ENCODE measurements around the gene PAXX.

The PAXX gene

DNA sequence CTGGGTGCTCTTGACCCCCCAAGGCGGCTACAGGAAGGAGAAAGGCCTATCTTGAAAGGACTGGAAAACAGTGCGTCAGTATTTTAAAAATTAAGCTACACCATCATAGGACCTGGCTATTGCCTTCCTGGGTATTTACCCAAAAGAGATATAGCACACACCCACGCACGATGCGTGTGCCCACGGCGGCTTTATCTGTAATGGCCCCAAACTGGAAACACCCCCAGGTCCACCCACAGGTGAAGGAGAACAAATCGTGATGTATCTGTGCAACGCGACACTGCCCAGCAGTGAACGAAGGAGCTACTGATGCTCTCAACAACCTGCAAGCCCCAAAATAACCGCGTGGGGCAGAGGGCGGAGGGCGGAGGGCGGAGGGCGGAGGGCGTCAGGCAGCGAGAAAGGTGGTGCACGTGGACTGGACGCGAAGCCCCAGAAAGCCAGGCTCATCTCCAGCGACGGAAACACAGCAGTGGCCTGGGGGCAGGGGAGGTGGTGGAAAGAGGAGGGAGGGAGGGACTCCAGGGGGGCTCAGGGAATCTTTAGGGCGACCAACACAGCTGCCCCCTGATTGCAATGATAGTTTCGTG, 27.3 kb upstream of the PAXX start:
- in situ Hi-C loops (cut with MboI; ENCODE audit: low sequenced_read_pairs), result no loop called here

- in situ Hi-C loops (cut with MboI; ENCODE audit: low sequenced_read_pairs), result no loop called here
These were observed 26.3 kb upstream of the PAXX start for GRCh38 chr9:136965771-136966484.

DNA sequence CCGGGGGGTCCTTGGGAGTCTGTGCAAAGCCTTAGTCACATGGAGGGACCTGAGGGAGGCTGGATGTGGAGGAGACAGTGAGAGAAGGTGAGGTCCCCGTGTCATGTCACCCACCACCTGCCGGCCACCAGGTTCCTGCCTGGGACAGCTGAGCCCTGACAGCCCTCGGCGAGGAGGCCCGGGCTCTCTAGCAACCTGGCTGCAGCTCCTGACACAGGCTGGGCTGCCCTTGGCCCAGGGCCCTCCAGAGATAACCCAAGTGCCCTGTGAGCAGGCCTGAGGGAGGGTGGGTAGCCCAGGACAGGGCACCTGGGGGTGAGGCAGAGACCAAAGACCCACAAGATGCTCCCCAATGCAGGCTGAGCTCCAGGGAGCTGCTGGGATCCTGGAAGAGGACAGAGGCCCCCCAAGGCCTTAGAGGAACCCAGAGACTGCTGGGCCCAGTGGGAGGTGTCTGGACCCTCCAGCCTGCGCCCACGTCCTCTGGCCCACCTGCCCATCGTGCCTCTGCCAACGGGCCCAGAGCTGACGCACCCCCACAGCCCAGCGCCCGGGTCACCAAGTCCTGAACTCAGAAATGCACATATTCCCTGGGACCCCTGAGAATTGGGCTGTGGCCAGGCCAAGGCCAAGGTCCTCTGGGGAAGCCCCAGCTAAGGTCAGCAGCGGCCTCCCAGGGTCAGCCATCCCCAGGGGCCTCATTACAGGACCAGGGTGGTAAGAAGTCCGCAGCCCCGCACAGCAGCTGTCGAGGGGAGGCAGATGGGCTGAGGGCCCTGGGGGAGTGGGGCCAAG, 23.7 kb upstream of the PAXX start:
- in situ Hi-C loops (cut with MboI; ENCODE audit: low sequenced_read_pairs), result no loop called here

- in situ Hi-C loops (cut with MboI; ENCODE audit: low sequenced_read_pairs), result no loop called here
These were observed 23.1 kb upstream of the PAXX start for GRCh38 chr9:136969150-136969549.

DNA sequence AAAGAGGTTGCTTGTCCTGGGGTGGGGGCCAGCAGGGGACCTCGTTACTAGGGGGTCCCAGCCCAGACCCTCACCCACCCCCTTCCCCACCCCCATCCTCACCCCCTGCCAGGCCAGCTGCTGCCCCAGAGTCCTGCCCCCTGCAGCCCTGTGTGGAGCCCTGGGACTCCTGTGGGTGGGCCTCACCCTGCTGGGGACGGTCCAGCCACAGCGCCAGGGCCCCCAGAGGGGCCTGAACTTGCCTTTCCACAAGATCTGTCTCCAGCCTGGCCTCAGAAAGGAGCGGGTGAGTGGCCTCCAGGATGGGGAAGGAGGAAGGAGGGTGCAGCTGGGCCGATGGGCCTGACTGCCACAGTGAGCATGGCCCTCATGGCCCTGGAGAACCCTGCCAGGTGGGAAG, 22.4 kb upstream of the PAXX start:
- in situ Hi-C loops (cut with MboI; ENCODE audit: low sequenced_read_pairs), result no loop called here

DNA sequence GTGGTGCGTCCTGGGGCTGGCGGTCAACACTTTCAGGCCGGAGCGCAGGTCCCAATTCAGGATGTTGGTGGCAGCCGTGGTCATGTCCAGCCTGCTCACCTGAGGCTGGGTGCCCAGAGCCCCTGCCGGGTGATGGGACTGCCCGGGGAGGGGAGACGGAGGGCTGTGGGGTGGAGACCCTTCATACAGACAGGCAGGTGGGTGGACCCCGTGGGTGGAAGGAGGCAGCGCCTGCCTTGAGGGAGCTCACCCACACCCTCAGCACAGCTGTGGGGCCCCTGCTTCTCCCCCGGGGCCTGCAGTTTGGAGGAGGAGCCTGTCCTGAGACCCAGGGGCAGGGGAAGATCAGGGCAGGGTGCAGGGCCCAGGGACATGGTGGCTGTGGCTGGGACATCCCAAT, 21.9 kb upstream of the PAXX start:
- in situ Hi-C loops (cut with MboI; ENCODE audit: low sequenced_read_pairs), result no loop called here

DNA sequence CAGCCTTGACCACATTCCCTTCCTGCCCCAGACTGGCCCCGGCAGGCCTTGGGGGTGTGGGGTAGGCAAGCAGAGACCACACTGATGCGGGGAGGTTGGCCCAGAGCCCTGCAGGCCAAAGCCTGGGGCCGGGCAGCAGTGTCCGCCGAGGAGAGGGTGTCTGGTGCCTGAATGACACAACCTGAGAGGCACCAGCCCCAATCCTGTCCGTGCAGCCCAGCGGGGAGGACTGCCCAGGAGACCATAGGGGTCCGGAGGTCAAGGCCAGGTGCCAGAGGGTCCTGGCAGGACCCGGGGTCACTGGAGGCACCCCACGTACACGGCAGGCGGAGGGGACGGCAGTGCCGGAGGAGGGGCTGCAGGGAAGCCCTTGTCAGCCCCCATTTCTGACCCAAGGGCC, 20.5 kb upstream of the PAXX start:
- in situ Hi-C loops (cut with MboI; ENCODE audit: low sequenced_read_pairs), result no loop called here

DNA sequence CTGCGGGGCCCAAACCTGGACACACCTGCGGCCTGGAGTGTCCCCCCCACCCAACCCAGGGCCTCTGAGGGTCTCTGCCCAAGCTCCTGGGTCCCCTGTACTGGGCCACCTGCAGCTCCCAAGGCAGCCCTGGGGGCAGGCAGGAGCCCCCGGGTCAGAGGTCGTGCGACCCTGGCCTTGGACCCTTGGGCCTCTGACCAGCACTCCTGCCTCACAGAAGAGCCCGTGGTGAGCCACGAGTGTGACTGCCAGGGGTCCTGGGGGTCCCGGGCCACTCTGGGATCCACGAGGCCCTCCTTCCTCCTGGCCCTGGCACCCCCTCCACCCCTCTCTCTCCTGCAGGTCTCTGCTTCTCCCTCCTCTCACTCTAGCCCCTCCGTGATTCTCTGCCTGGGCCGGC, 19.9 kb upstream of the PAXX start:
- in situ Hi-C loops (cut with MboI; ENCODE audit: low sequenced_read_pairs), result no loop called here

- in situ Hi-C loops (cut with MboI; ENCODE audit: low sequenced_read_pairs), result no loop called here
These were observed 19.5 kb upstream of the PAXX start for GRCh38 chr9:136972743-136973142.

- in situ Hi-C loops (cut with MboI; ENCODE audit: low sequenced_read_pairs), result no loop called here
These were observed 18.3 kb upstream of the PAXX start for GRCh38 chr9:136973618-136974617.

DNA sequence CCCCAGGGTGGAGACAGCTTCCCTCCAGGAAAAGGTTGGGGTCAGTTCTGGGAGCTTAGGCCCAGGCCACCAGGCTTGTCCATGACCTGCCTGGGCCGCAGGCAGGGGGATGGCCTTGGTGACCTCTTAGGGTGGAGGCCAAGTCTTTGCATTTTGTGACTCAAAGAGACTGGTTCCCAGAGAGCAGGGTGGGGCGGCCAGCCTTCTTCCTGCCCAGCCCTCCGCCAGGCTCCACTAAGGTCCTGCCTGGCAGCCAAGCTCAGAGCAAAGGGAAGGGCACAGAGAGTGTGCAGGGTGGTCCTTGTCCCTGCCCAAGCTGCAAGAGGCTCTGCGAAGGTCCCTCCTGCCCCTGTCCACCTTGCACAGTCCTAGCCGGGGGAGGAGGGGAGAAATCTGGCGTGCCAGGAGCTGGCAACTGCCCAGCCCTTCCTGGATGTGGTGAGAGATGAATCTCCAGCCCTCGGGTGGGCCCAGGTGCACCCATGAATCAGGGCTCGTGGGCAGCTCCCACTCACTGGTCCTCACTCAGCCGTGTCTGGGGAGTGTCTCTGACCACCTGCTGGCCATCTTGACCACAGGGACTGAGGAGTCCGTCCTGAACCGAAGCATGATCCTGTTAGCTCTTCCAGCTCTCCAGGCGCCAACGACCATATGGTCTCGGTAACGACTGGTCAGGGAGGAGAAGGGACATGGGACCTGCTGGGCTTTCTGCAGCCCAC, 17.2 kb upstream of the PAXX start:
- in situ Hi-C loops (cut with MboI; ENCODE audit: low sequenced_read_pairs), result no loop called here

- in situ Hi-C loops (cut with MboI; ENCODE audit: low sequenced_read_pairs), result no loop called here
These were observed 16.6 kb upstream of the PAXX start for GRCh38 chr9:136975644-136976043.

DNA sequence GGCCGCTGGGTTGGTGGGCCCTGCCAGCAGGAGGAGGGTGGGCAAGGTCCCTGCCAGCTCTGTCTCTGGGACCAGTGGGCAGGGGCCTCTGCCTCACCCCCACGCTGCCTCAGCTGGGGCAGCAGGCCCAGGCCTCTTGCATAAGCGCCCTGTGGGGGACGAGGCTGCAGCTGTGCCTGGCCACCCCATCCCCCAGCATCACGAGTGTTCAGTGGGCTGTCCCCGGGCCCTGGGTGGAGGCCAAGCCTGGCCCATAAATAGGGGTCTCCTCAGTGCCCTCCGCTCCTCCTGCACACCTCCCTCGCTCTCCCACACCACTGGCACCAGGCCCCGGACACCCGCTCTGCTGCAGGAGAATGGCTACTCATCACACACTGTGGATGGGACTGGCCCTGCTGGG, 15.0 kb upstream of the PAXX start, which contains the start of gene PTGDS:
TSS of gene PTGDS (plus strand) at position 282 of the 400 bp plus-strand sequence. CDS start at position 357, 75 bp downstream.
- in situ Hi-C loops (cut with MboI; ENCODE audit: low sequenced_read_pairs), result no loop called here

- in situ Hi-C loops (cut with MboI; ENCODE audit: low sequenced_read_pairs), result no loop called here
These were observed 14.6 kb upstream of the PAXX start for GRCh38 chr9:136977649-136978072.

DNA sequence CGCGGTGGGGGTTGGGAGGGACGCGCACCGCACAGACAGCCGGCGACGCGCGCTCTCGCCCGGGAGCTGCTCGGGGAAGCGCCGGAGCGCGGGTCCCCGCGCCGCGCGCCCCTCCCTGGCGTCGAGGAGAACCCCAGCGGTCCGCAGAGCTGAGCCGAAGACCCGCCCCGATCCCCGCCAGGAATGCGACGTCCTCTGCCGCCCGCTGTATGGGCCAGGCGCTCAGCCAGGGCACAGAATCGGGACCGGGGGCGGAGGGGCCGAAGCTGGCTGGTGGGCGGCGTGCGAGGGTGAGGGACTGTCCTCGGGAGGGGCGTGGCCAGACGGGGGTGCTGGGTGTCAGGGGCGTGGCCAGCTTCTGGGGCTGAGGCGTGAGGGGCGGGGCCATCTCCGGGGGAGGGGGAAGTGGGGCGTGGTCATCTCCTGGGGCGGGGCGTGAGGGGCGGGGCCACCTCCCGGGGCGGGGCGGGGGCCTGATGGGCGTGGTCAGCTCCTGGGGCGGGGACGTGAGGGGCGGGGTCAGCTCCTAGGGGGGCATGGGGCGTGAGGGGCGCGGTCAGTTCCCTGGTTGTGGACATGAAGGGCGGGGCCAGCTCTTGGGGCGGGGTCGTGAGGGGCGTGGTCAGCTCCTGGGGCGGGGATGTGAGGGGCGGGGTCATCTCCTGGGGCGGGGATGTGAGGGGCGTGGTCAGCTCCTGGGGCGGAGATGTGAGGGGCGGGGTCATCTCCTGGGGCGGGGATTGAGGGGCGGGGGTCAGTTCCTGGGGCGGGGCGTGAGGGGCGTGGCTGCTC, 14.0 kb upstream of the PAXX start:
- in situ Hi-C loops (cut with MboI; ENCODE audit: low sequenced_read_pairs), result no loop called here

DNA sequence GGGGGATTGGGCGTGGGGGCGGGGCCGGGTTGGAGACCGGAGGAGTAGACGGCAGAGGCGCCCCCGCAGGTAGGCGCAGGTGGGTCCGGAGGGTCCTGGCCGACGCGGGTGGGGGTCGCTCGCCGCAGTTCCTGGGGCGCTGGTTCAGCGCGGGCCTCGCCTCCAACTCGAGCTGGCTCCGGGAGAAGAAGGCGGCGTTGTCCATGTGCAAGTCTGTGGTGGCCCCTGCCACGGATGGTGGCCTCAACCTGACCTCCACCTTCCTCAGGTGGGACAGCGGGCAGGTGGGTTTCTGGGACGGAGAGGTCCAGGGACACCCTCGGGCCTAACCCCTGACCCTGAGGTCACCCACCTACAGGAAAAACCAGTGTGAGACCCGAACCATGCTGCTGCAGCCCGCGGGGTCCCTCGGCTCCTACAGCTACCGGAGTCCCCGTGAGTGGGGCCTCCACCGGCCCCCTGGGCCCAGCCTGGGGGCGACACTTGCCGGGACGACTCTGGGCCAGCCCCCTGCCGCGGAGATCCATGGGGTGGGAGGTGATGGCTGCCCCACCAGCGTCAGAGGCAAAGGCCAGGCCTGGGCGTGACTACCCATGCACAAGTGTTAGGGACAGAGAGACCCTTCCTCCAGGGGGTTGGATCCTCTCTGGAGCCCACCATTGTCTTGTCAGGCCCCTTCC, 13.2 kb upstream of the PAXX start:
- in situ Hi-C loops (cut with MboI; ENCODE audit: low sequenced_read_pairs), result no loop called here

- in situ Hi-C loops (cut with MboI; ENCODE audit: low sequenced_read_pairs), result no loop called here
These were observed 12.2 kb upstream of the PAXX start for GRCh38 chr9:136979769-136980587.

All from HL-60/S4 treated with phorbol 12-myristate 13-acetate at 8.2 ng/mL for 4 days and 3 days (cell line).